Progenitor cell of endocrine pancreas (in vitro differentiated cells): ENCODE results near the gene PXN. TPM values are rescaled to one million over a fixed set of nuclear protein-coding genes. Genes with fewer than 3 reads are reported as not detected.
A peak's percentile ranks its signal among the peaks of the same experiment; 100 is the strongest.

Experiments
- DNase-seq: peaks from one replicate; pipeline ENCODE4 v3.0.0; 2021; ENCODE audit warnings: low spot score; ENCODE audit not compliant: unreplicated experiment
- H3K27ac Mint-ChIP-seq: 2 replicates; pipeline ENCODE4 v1.8.0; 2021; ENCODE audit warnings: mild to moderate bottlenecking, moderate library complexity, mixed read lengths
- H3K27me3 Mint-ChIP-seq: 2 replicates; pipeline ENCODE4 v1.8.0; 2021; ENCODE audit warnings: mixed read lengths
- H3K36me3 Mint-ChIP-seq: 2 replicates; pipeline ENCODE4 v1.8.0; 2022; ENCODE audit warnings: mixed read lengths; ENCODE audit not compliant: insufficient read depth
- H3K4me1 Mint-ChIP-seq: 2 replicates; pipeline ENCODE4 v1.8.0; 2021; ENCODE audit warnings: low read depth, mixed read lengths
- H3K4me3 Mint-ChIP-seq: 2 replicates; pipeline ENCODE4 v1.8.0; 2021; ENCODE audit warnings: low read depth, mild to moderate bottlenecking, moderate library complexity, mixed read lengths
- H3K9me3 Mint-ChIP-seq: 2 replicates; pipeline ENCODE4 v1.8.0; 2021; ENCODE audit warnings: low read depth, mixed read lengths
- total RNA-seq: library from RNA; stranded (reverse); gene quantifications from 2 replicates; pipeline ENCODE4 v1.2.1, GENCODE V29; 2021
- TF ChIP-seq, protein P1 (sequence below): fragments of 200-600 bp; sonication (generic); IDR thresholded peaks from one replicate; pipeline ENCODE4 v1.5.0; 2021; ENCODE audit warnings: antibody characterized with exemption, mild to moderate bottlenecking; ENCODE audit not compliant: unreplicated experiment

The PXN gene
- total RNA-seq, 1 donor from 2014 or later, result 71.4 TPM

GRCh38 chr12:120220838-120221575, 44.5 kb downstream of the PXN start:
- H3K36me3 Mint-ChIP-seq, result peaks cover 11% of the 10 kb centered on the region
- no peaks in the 10 kb centered on the region for H3K9me3 Mint-ChIP-seq
- H3K4me3 Mint-ChIP-seq, result no peak overlapping the region

DNA sequence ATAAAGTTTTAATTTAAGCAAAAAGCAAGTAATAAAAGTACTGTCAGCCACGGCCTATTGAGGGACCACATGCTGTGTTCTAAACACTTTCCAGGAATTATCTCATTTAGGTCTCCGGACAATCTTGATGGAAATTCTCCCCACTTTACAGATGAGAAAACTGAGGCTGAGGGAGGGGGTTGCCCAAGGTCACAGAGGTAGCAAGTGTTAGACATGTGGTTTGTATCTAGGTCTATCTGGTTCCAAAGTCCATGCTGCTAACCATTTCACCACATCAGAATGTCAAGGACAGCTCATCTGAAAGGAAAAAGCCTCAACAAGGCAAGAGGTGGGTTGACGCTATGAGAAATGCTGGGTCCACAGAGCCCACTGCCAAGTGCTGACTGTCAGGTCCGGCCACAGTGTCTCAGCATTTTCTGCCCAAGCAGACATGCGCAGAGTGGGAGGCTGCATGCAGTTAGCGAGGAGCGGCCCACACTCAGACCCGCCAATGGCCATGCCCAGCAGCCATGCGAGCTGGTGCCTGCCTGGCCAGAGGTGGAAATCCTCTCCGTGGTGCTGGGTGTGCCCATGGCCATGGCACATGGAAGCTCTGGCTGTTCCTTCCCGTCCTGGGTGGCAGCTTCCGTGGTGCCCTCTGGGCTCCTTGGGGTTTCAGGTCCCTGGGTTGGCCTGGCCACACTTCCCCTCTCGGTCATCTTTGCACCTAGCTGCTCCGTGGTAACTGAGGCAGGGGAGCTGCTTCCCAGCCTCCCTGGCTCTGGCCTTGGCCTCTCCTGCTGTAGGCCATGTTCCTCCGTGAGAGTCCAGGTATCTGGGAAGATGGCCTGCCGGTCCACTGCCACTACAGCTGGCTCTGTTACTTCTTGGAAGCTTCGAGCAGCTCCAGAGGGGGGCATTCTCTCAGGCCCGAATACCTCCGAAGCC, 46.6 kb downstream of the PXN start:
- no peaks in the 10 kb centered on the region for H3K9me3 Mint-ChIP-seq
- H3K4me3 Mint-ChIP-seq, result no peak overlapping the region
- TF ChIP-seq, protein P1, sequence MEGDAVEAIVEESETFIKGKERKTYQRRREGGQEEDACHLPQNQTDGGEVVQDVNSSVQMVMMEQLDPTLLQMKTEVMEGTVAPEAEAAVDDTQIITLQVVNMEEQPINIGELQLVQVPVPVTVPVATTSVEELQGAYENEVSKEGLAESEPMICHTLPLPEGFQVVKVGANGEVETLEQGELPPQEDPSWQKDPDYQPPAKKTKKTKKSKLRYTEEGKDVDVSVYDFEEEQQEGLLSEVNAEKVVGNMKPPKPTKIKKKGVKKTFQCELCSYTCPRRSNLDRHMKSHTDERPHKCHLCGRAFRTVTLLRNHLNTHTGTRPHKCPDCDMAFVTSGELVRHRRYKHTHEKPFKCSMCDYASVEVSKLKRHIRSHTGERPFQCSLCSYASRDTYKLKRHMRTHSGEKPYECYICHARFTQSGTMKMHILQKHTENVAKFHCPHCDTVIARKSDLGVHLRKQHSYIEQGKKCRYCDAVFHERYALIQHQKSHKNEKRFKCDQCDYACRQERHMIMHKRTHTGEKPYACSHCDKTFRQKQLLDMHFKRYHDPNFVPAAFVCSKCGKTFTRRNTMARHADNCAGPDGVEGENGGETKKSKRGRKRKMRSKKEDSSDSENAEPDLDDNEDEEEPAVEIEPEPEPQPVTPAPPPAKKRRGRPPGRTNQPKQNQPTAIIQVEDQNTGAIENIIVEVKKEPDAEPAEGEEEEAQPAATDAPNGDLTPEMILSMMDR, result no peak
- H3K36me3 Mint-ChIP-seq, result peaks cover 11% of the 10 kb centered on the region
- H3K27ac Mint-ChIP-seq, result no peak overlapping the region
- H3K27me3 Mint-ChIP-seq, result no peaks in the 10 kb centered on the region
- no peaks in the 10 kb centered on the region for H3K4me1 Mint-ChIP-seq
- DNase-seq, result no peak

More at GRCh38 chr12:120220838-120221575, 44.5 kb downstream of the PXN start:
- Mint-ChIP-seq H3K27me3 (no peaks in the 10 kb centered on the region), H3K27ac (peak overlapping the region; percentile 47), H3K4me1 (peaks cover 9% of the 10 kb centered on the region)
- DNase-seq, result no peak
- TF ChIP-seq, protein P1, result no peak

GRCh38 chr12:120216742-120217605, 48.6 kb downstream of the PXN start:
- no peak for DNase-seq
- Mint-ChIP-seq H3K4me3 (no peak overlapping the region), H3K9me3 (no peaks in the 10 kb centered on the region), H3K36me3 (peaks cover 8% of the 10 kb centered on the region), H3K27me3 (no peaks in the 10 kb centered on the region), H3K4me1 (no peaks in the 10 kb centered on the region), H3K27ac (no peak overlapping the region)
- TF ChIP-seq, protein P1, result no peak

GRCh38 chr12:120215766-120216735, 49.5 kb downstream of the PXN start:
- no peaks in the 10 kb centered on the region for H3K27me3 Mint-ChIP-seq

More at GRCh38 chr12:120215766-120216735, 49.5 kb downstream of the PXN start:
- Mint-ChIP-seq H3K9me3 (no peaks in the 10 kb centered on the region), H3K36me3 (peaks cover 12% of the 10 kb centered on the region), H3K27ac (peak overlapping the region; percentile 69), H3K4me1 (no peaks in the 10 kb centered on the region), H3K4me3 (no peak overlapping the region)
- DNase-seq, result no peak
- TF ChIP-seq, protein P1, result no peak
